HG03064 (cell line): Measurements from ENCODE around the gene LDB2.

ENCODE experiments used
- ATAC-seq: cut with Tn5 transposase; IDR thresholded peaks from one replicate; pipeline ENCODE4 v1.9.1; 2021; ENCODE audit warnings: low read depth; ENCODE audit not compliant: unreplicated experiment

Gene LDB2

DNA sequence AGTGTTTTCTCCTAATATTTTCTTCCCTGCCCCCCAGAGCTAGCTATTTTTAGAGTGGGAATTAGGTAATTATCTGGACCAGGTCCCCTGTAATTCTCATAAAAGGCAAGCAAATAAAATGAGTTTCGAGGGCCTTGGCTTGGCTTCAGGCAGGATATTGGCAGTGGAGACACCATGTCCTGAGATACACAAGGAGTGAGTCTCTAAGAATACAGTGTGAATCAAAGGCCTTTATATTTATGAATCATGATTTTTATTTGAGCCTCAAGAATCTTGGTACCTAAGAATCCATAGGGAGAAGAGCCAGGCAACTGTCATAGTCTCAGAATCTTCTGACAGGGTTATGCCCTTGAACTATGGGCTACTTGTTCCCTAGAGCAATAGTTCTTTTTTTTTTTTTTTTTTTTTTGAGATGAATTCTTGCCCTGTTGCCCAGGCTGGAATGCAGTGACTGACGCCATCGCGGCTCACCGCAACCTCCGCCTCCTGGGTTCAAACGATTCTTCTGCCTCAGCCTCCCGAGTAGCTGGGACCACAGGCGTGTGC is 205.4 kb downstream of the LDB2 start:
- no peak for ATAC-seq

DNA sequence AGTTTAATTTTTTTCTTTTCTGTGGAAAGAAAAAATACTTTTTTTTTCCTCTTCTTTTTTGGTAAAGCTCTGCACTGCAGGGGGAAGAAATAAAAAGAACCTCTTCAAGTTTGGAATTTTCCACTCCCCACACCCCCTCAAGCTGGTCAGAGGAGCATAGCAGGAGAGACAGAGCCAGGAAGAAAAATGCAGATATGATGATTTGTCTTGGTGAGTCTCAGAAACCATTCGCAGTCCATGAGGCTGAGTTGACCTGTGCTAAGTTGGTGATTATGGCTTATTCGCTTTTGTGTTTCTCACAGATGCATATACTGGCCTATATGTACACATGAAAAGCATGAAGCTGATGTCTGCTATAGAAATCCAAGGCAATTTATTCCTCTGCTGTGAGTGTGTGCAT is 205.9 kb downstream of the LDB2 start:
- no peak for ATAC-seq

- ATAC-seq, result no peak
Observed at GRCh38 chr4:16692046-16692445, 206.4 kb downstream of the LDB2 start.

- ATAC-seq, result no peak
Observed at GRCh38 chr4:16691450-16691849, 207.0 kb downstream of the LDB2 start.

GRCh38 chr4:16687845-16688244 is 210.6 kb downstream of the LDB2 start:
- ATAC-seq, result no peak

- ATAC-seq, result no peak
Observed at GRCh38 chr4:16687011-16687410, 211.4 kb downstream of the LDB2 start.

GRCh38 chr4:16686195-16686594 is 212.2 kb downstream of the LDB2 start:
- no peak for ATAC-seq

DNA sequence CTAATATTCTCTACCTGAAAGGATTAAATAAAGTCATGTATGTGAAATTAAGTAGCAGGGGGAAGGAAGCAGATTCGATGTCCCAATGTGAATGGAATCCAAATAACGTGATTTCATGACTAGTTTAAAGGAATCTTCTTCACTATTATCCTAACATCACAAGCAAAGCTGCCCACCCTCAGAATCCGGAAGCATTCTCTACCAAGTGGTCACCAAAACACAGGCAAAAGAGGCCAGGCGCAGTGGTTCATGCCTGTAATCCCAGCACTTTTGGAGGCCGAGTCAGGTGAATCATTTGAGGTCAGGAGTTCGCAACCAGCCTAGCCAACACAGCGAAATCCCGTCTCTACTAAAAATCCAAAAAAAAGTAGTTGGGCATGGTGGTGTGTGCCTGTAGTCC is 212.9 kb downstream of the LDB2 start:
- no peak for ATAC-seq

- no peak for ATAC-seq
Observed at GRCh38 chr4:16684935-16685334, 213.5 kb downstream of the LDB2 start.

- ATAC-seq, result no peak
Observed at GRCh38 chr4:16684097-16684496, 214.3 kb downstream of the LDB2 start.

GRCh38 chr4:16682975-16683374 is 215.5 kb downstream of the LDB2 start:
- no peak for ATAC-seq

DNA sequence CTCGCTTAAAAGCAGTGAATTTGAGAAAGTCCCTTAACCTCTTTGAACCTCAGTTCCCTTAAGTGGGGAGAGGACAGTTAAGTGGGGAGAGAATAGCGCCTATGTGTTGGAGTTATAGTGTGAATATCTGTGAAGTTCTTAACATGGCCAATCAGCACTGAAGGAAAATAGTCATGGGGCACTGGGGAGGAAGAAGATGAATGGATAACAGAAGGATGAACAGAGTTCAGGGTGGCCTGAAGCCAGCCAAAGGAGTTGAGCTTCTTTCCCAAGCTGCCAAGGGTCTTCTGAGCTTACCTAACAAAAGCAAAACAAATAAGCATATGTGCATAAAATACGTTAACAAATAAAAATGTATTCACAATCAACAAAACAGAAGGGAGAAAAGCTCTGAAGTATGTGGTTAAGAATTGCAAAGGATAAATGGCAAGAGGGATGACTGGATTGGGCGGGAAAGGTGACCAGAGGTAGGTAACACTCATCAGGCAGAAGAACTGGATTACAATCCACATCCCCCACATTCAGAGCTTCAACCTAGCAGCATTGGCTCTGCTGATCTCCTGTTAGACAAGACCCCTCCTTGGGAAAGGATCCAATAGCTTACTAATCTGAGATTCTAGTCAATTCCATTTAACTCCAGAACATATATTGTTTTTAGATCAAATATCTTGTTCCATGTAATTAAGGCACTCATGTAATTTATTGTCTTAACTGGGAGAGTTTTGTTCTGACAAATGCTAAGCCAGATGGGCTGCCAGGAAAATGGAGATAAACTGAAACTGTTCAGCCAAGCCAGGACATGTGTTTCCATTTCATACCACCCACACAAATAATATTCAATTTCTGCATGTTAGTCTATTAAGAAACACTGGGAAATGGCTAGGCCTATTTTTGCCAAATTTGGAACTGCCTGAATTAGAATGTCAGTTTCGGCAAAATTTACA is 221.2 kb downstream of the LDB2 start:
- ATAC-seq, result no peak

DNA sequence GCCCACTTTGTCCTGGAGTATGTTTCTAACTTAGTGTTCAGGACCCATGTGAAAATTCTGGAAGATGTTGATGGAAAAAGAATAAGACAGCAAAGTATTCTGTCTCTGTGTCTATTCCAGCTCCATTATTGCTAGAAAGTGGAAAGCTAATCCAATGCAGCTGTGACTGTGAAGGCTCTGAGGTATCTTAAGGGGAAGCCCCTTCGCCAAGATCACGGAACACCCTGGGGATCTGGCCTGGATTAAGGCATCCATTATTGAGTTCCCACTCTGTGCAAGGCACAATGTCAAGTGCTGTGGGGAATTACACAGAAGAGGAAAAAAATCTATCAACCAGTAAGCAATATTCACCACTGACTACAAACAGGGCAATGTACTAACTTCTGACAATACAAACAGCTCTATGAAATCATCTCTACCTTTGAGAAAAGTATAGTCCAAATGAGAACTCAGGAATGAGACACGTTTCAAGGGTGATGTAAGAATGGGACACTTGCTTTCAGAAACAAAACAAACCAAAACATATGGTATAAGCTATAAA is 222.1 kb downstream of the LDB2 start:
- ATAC-seq, result no peak

DNA sequence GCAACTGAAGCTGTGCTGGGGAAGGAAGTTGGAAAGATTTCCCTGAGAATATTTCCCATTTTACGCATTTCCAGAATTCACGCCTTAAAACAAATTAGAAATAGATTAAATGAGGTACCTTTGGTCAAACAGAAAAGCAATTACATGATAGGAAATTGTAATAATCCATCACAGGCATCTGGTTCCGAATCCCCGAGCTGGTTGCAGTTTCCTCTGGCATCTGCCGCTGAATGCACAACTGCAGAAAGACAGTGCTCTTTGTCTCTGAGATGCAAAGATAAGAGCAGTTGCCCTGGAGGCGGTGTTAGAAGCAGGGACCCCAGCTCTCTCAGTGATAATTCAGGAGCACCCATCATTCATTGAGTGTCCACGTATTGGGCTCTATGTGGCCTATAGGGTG is 224.4 kb downstream of the LDB2 start:
- ATAC-seq, result no peak

DNA sequence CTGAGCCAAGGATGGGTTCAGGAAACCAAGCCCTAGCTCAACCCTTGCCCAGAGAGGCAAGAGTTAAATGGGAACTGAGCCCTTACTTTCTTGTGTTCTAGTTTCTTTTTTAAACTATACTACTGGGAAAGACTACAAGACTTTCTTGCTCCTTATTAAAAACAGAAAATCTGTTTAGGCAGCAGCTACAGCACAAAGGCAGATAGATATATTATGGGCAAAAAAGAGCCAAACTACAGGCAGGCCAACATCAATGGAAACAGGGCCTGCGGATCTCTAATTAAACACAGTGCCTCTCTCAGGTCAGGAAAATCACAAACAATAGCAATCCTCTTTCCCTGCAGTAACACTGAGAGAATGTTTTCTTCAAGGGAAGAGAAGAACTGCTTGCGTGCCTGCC is 226.0 kb downstream of the LDB2 start:
- no peak for ATAC-seq

- ATAC-seq, result no peak
Observed at GRCh38 chr4:16671741-16672140, 226.7 kb downstream of the LDB2 start.

- no peak for ATAC-seq
Observed at GRCh38 chr4:16670727-16671126, 227.7 kb downstream of the LDB2 start.

- no peak for ATAC-seq
Observed at GRCh38 chr4:16669036-16669435, 229.4 kb downstream of the LDB2 start.

- no peak for ATAC-seq
Observed at GRCh38 chr4:16668488-16668887, 230.0 kb downstream of the LDB2 start.

- no peak for ATAC-seq
Observed at GRCh38 chr4:16667464-16667863, 231.0 kb downstream of the LDB2 start.

DNA sequence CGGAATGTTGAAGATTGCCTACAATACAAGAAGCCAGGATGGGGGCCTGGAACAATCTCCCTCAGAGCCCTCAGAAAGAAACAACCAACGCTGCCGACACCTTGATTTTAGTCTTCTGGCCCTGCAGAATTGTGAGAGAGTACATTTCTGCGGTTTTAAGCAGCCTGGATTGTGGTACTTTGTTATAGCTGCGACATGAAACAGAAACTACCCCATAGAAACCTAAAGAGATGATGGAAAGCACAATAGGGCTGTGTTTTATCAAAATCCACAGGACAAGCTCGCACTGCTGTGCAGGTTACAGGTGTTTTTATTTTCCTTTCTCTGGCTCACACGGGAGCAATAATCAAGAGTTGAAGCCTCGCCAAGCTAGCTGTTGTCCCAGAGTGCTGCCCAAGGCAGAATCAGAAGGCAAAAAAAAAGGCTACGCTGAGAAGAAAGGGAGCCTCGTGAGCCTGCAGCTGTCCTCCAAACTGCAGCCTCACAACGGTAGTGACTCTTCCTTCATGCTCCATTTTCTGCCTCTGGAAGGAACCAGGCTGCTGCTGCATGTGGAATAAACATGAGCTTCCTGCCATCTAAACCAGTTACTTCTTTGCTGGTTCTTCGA is 232.4 kb downstream of the LDB2 start:
- no peak for ATAC-seq

GRCh38 chr4:16663732-16664131 is 234.7 kb downstream of the LDB2 start:
- ATAC-seq, result no peak
